ENCODE results near the gene CUTC. TPM values are rescaled to one million over a fixed set of nuclear protein-coding genes. Genes with fewer than 3 reads are reported as not detected.

The CUTC gene
- total RNA-seq, 1 experiment from 2014 or later = 21.6 TPM

DNA sequence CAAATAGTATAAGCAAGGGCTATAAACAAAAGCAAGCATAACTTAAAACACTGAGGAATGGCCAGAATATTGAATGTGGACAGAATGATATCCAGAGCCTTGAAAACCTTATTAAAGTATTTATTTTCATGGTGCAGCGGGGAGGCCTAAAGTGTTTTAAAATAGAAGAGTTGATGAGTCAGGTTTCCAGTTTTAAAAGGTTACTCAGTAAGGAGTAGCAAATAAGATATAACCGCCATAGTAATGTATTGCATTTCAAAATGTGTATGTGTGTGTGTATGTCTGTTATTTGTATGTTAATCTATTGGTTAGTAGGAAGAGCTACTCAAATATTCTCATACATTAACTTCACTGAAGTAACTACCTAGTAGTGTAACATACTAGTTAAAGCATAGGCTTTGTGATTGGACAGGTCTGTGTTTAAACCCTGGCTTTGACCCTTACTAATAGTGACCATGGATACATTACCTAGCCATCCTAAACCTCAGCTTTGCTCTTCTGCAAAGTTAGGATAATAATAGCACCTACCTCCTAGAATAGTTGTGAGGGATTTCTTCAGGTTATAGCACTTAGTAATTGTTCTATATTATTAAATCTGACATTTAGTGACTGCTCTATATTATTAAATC, 16.9 kb downstream of the CUTC start:
- H3K4me1 ChIP-seq (ENCODE audit: insufficient read depth, low read length) = no peaks in the 10 kb centered on the region
- H2BK120ac ChIP-seq (ENCODE audit: low read depth, low read length, poor library complexity, severe bottlenecking) = no peak overlapping the region
- no peaks in the 10 kb centered on the region for H3K27me3 ChIP-seq (ENCODE audit: insufficient read depth, low read length)
- no peak overlapping the region for H3K9ac ChIP-seq (ENCODE audit: extremely low read depth, insufficient read length, low read length)
- Mint-ChIP-seq H3K4me1 (no peaks in the 10 kb centered on the region), H3K4me3 (no peak overlapping the region), H3K27ac (no peak overlapping the region; a peak in 1 of 7 replicates), H3K9me3 (no peaks in the 10 kb centered on the region), H3K36me3 (ENCODE audit: insufficient read depth in 1 of 3, low read depth in 3 of 3) (peaks cover 9 to 62% (median 55%) of the 10 kb centered on the region in 3 experiments; a peak in 6 of 7 replicates), H3K27me3 (ENCODE audit: low read depth) (no peaks in the 10 kb centered on the region)
- H3K9me3 ChIP-seq (ENCODE audit: control insufficient read depth, low read depth, low read length) = no peaks in the 10 kb centered on the region
- TF ChIP-seq, protein P1, sequence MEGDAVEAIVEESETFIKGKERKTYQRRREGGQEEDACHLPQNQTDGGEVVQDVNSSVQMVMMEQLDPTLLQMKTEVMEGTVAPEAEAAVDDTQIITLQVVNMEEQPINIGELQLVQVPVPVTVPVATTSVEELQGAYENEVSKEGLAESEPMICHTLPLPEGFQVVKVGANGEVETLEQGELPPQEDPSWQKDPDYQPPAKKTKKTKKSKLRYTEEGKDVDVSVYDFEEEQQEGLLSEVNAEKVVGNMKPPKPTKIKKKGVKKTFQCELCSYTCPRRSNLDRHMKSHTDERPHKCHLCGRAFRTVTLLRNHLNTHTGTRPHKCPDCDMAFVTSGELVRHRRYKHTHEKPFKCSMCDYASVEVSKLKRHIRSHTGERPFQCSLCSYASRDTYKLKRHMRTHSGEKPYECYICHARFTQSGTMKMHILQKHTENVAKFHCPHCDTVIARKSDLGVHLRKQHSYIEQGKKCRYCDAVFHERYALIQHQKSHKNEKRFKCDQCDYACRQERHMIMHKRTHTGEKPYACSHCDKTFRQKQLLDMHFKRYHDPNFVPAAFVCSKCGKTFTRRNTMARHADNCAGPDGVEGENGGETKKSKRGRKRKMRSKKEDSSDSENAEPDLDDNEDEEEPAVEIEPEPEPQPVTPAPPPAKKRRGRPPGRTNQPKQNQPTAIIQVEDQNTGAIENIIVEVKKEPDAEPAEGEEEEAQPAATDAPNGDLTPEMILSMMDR (conservative IDR thresholded peaks at IDR 0.05) = no peak
- H3K23me2 ChIP-seq (ENCODE audit: insufficient read length, low read depth, low read length, poor library complexity, severe bottlenecking) = no peaks in the 10 kb centered on the region
- WGBS (ENCODE audit: extremely low coverage, insufficient read length, low lambda C conversion rate) = no CpG with 5 or more reads among the region's 2 CpGs
- no peak overlapping the region for H4K8ac ChIP-seq (replicated peaks; ENCODE audit: insufficient read length, low read depth, low read length)
- H2BK5ac ChIP-seq (ENCODE audit: insufficient read length, low read length) = no peak overlapping the region
- H2AFZ ChIP-seq (ENCODE audit: low read length) = no peak overlapping the region
- H2BK15ac ChIP-seq (ENCODE audit: low read depth, low read length) = no peak overlapping the region
- H3K79me2 ChIP-seq (ENCODE audit: insufficient read depth, low read length) = no peaks in the 10 kb centered on the region
- no peak for DNase-seq
- no peaks in the 10 kb centered on the region for H3K79me1 ChIP-seq (ENCODE audit: insufficient read depth, low read depth, low read length, poor library complexity, severe bottlenecking)
- H3K23ac ChIP-seq (ENCODE audit: insufficient read length, low read depth, low read length) = no peak overlapping the region
- H2BK20ac ChIP-seq (ENCODE audit: low read depth, low read length, poor library complexity, severe bottlenecking) = no peak overlapping the region
- no peak overlapping the region for H3K4me2 ChIP-seq (ENCODE audit: insufficient read depth, insufficient read length, low read length)
- no peak overlapping the region for H3K4ac ChIP-seq (ENCODE audit: low read depth, low read length)
- H3K14ac ChIP-seq (ENCODE audit: insufficient read depth, low read length) = no peak overlapping the region
- H3T11ph ChIP-seq (ENCODE audit: low read length) = no peak overlapping the region
- no peak overlapping the region for H2AK5ac ChIP-seq (ENCODE audit: insufficient read length, low read length)
- H4K91ac ChIP-seq (ENCODE audit: insufficient read length, low read depth, low read length) = no peak overlapping the region
- H3K18ac ChIP-seq (ENCODE audit: insufficient read length, low read depth, low read length) = no peak overlapping the region
- H3K56ac ChIP-seq (ENCODE audit: insufficient read length, low read depth, low read length) = no peak overlapping the region
- H2BK12ac ChIP-seq (ENCODE audit: insufficient read length, low read depth, low read length) = no peak overlapping the region
- no peaks in the 10 kb centered on the region for H4K20me1 ChIP-seq (ENCODE audit: control insufficient read depth, insufficient read depth, insufficient read length)
- H4K5ac ChIP-seq (ENCODE audit: insufficient read length, low read depth, low read length) = no peak overlapping the region
- H3K27ac ChIP-seq (ENCODE audit: insufficient read length, low read depth, low read length) = no peak overlapping the region

All from H9 (cell line).